GM19438 (cell line): Measurements from ENCODE around the gene CIT.
"Not testable (repeated sequence)": the region's sequence is repeated elsewhere in the genome, so short reads cannot be mapped to it uniquely, and the experiment has no call there.

Source experiments
- ATAC-seq: cut with Tn5 transposase; IDR thresholded peaks from one replicate; pipeline ENCODE4 v1.9.1; 2021; ENCODE audit warnings: low read depth; ENCODE audit not compliant: unreplicated experiment

CIT gene

DNA sequence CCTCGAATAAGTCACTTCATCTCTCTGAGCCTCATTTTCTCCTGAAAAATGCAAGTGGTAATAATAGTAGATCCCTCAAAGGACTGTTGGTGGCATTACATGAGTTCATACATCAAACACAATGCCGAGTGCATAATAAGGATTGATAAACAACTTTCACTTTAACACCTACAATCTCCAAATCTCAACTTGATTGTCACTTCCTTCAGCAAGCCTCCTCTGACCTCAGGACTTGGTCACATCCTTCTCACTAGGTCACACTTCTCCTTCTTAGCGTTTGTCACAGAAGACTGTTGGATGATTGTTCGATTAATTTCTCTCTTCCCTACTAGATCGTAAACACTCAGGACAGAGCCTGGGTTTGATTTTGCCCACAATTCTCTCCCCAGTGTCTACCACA lies 217.0 kb downstream of the CIT start:
- no peak for ATAC-seq

DNA sequence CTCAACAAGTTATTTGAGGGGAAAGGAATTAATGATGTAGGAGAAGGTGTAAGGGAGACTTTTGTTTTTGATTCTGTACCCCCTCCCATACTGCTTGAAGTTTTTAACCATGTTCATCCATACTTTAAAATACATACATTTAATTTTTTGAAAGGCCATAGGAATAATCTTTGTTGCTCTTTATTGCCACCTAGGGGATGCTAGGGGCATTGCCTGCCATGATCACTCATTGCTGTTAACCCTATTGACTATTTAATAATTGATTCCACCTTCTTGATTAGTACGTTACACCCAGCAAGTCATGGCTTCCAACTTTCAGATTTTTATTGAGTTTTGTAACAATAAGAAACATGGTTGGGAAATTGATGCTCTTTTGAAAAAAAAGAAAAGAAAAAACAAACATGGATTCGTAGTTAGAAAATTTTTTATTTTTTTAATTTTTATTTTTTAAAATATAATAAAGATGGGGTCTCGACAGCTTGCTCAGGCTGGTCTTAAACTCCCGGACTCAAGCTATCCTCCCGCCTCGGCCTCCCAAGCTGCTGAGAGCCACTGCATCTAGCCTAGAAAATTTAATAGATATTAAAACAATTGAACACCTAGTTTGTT lies 217.7 kb downstream of the CIT start:
- no peak for ATAC-seq

DNA sequence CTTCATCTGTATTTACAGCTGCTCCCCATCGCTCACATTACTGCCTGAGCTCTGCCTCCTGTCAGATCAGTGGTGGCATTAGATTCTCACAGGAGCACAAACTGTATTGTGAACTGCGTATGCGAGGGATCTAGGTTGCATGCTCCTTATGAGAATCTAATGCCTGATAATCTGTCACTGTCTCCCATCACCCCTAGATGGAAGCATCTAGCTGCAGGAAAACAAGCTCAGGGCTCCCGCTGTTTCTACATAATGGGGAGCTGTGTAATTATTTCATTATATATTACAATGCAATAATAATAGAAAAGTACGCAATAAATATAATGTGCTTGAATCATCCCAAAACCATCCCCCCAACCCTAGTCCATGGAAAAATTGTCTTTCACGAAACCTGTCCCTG lies 219.0 kb downstream of the CIT start:
- ATAC-seq: not testable (repeated sequence)

DNA sequence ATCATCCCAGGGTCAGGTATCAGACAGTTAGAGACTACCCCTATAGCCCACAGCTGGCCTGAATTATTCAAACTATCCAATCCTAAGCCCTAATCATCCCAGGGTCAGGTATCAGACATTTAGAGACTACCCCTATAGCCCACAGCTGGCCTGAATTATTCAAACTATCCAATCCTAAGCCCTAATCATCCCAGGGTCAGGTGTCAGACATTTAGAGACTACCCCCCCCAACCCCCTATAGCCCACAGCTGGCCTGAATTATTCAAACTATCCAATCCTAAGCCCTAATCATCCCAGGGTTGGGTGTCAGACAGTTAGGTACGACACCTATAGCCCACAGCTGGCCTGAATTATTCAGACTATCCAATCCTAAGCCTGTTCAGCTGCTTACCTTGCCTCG lies 220.1 kb downstream of the CIT start:
- not testable (repeated sequence) for ATAC-seq

DNA sequence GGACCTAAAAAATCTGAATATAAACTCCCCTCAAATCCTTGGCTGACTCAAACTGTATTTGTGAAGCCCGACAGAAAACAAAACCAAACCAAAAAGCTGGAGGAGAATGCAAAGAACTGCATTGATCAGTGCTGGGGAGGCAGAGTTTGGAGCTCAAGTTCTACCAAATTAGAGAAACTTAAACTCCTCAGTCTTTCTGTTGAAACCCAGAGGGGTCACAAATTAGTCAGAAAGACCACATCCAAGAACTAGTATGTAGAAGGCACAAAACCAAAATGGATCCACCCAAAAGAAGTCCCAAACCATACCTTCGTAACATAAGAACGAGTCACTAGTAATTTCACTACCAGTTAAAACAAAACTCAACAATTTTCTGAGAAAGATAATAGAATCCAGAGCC lies 224.5 kb downstream of the CIT start:
- ATAC-seq: no peak

DNA sequence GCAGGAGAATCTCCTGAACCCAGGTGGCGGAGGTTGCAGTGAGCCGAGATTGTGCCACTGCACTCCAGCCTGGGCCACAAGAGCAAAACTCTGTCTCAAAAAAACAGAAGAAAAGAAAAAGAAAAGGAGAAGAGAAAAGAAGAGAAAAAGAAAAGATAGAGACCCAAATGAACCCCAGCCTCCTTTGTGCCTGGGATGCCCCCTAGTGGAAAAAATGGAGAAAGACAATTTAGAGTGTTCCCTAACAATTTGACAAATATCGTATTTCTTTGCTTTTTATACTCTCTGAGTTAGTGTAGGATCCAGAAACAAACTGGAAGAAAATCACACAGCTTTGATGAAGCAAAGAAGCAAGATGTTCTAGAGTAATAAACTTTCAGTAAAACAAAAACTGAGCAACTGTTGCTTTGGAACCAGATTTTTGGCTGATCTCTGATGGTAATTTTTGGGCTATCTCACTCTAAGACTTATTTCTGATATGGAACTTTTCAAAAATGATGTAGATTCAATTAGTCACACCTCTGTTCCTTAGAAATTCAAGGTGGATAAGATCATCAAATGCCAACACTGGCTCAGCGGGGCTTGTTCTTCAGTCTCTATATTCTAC lies 227.8 kb downstream of the CIT start:
- ATAC-seq: no peak

- ATAC-seq: no peak
Observed at GRCh38 chr12:119645535-119646059, 231.5 kb downstream of the CIT start.

DNA sequence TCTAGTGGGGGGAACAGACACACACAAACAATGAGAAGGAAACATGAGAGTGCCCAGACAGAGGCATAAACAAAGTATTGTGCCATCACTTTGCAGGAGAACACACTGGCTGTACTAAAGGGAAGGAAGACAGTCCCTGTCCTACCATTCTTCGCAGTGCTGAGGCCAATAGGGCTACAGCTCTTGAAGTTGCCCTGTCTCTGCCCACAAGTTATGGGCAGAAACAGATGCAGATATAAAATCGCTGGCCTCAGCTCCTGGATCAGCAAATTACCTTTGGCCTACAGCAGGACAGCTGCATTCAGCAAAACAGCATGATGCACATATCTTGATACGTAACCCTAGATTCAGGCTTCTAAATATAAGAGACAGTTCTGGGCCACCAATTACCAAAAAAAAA lies 232.2 kb downstream of the CIT start:
- ATAC-seq: no peak

DNA sequence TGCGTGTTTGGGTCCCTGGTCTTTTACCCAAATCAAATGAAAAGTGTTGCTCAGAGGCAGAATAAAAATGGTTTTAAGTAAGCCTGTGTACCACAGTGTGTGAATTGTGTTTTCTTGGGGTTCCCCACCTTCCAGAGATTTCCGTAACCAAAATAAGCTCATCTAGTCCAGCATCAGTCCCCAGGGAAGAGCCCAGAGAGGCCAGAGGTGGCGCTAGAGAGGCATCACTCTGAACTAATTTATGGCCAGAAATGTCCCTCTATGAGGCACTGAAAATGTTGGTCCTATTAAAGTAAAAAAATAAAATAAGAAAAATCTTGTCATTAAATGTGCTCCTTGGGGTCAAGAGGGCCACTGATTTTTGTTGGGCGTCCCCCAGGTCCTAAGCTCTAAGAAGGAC lies 234.1 kb downstream of the CIT start:
- ATAC-seq: no peak
